Bladder microvascular endothelial cell (primary cell): ENCODE data around the gene TTC19. TPM values are rescaled to one million over a fixed set of nuclear protein-coding genes. Genes with fewer than 3 reads are reported as not detected.

ENCODE experiments used
- total RNA-seq: library from RNA; depleted of rRNA; stranded (reverse); fragments of >200 nt; gene quantifications from 2 replicates; pipeline ENCODE4 v1.2.3, GENCODE V29; 2014

Gene TTC19, protein sequence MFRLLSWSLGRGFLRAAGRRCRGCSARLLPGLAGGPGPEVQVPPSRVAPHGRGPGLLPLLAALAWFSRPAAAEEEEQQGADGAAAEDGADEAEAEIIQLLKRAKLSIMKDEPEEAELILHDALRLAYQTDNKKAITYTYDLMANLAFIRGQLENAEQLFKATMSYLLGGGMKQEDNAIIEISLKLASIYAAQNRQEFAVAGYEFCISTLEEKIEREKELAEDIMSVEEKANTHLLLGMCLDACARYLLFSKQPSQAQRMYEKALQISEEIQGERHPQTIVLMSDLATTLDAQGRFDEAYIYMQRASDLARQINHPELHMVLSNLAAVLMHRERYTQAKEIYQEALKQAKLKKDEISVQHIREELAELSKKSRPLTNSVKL
- 40.2 and 52.1 TPM in 2 replicates for total RNA-seq

GRCh38 chr17:15999141-15999973 lies at the start of gene TTC19, which contains the start of gene ZSWIM7:
Gene TTC19, plus strand, starts transcription at chr17:15999824. Its CDS starts 25 bp downstream, at chr17:15999849.
Gene ZSWIM7, minus strand, starts transcription at chr17:15999704. Its CDS starts 110 bp downstream, at chr17:15999594.

Other genes with a start within 250 kb of the TTC19 start
- 3.9 and 5.6 TPM in 2 replicates for gene ADORA2B, start 54.7 kb upstream of the TTC19 start, total RNA-seq
- gene ZSWIM7, start 120 bp upstream of the TTC19 start, total RNA-seq: 14.2 and 21.6 TPM in 2 replicates
- 60.1 and 189 TPM in 2 replicates for gene NCOR1, start 215.7 kb downstream of the TTC19 start, total RNA-seq
- 7.3 and 9.5 TPM in 2 replicates for gene PIGL, start 217.4 kb downstream of the TTC19 start, total RNA-seq